GM19193 (cell line): ENCODE data around the gene CD8B.

Source experiments
- POLR2A ChIP-seq: IDR thresholded peaks from 4 replicates; pipeline ENCODE4 v1.6.1; 2011; ENCODE audit not compliant: insufficient read depth, insufficient read length; ENCODE audit errors: extremely low read depth

The CD8B gene

DNA sequence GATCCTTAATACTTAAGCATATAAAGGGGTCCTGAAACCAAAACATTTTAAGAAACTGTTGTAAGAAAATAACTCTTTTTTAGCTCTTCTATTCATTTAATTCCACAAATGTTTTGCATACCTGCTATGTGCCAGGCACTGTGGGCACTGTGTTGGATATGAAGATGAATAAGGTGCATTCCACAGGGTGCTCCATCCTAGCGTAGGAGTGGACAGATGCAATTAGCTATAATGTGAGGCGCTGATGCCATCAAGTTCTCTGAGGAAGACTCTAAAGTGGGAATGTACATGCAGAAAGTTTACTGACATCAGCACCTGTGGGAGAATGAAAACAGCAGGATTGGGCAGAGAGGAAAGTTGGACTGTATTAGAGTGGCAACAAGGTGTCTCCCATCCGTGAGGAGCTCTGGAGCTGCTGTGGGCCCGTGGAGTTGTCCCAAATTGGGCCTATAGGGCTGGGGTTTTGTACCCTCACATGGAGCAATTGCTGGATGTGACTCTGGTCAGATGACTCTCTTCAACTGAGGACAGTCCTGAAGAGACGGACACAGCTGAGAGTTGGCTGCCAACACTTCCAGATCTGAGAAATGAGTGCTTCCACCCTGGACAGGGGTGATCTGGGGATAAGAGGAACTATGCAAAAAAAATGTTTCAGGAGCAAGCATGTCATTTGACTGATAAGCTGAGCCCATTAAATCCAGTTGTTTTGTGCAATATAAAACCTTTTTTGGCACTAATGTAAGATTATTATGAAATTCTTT lies 93.3 kb downstream of the CD8B start:
- no peak for TF ChIP-seq POLR2A
